Natural killer cell treated with Interleukin-12 subunit alpha and Interleukin-12 subunit beta and Interleukin-15 and Interleukin-18, amount 100 ng/mL, for 72 hours (primary cell): ENCODE results near the gene CRB2. TPM values are rescaled to one million over a fixed set of nuclear protein-coding genes. Genes with fewer than 3 reads are reported as not detected.

Source experiments
- ATAC-seq, 2 donors: fragments of 150-1000 bp; cut with Tn5 transposase in 1 of 2; sonication (Bioruptor Pico), chemical (Tn5 transposase) in 1 of 2; 2 replicates each; pipeline ENCODE4 v1.10.0; 2021
- DNase-seq: peaks from one replicate; pipeline ENCODE4 v3.0.0; 2022; ENCODE audit warnings: low spot score
- H3K27ac Mint-ChIP-seq, 2 donors: 1 replicate in 1 of 2; 2 replicates in 1 of 2; pipeline ENCODE4 v1.8.0; 2022; ENCODE audit warnings: mixed read lengths in 2 of 2, mild to moderate bottlenecking in 1 of 2, moderate library complexity in 1 of 2
- H3K27me3 Mint-ChIP-seq, 2 donors: 1 replicate in 1 of 2; 2 replicates in 1 of 2; pipeline ENCODE4 v1.8.0; 2022; ENCODE audit warnings: mixed read lengths in 2 of 2
- H3K36me3 Mint-ChIP-seq: one replicate; pipeline ENCODE4 v1.8.0; 2022; ENCODE audit warnings: mixed read lengths
- H3K4me1 Mint-ChIP-seq, 2 donors: 1 replicate in 1 of 2; 2 replicates in 1 of 2; pipeline ENCODE4 v1.8.0; 2022; ENCODE audit warnings: low read depth in 2 of 2, mixed read lengths in 2 of 2, mild to moderate bottlenecking in 1 of 2
- H3K4me3 Mint-ChIP-seq: one replicate; pipeline ENCODE4 v1.8.0; 2022; ENCODE audit warnings: mixed read lengths
- H3K9me3 Mint-ChIP-seq: 2 replicates; pipeline ENCODE4 v1.8.0; 2022; ENCODE audit warnings: mixed read lengths
- total RNA-seq, 2 donors: library from RNA; stranded (reverse); gene quantifications; one replicate each; pipeline ENCODE4 v1.2.3, GENCODE V29; 2022

CRB2 gene
- total RNA-seq, 2 donors from 2014 or later, result not detected

GRCh38 chr9:123359106-123359505, 3.1 kb downstream of the CRB2 start:
- H3K27ac Mint-ChIP-seq, result no peak overlapping the region

DNA sequence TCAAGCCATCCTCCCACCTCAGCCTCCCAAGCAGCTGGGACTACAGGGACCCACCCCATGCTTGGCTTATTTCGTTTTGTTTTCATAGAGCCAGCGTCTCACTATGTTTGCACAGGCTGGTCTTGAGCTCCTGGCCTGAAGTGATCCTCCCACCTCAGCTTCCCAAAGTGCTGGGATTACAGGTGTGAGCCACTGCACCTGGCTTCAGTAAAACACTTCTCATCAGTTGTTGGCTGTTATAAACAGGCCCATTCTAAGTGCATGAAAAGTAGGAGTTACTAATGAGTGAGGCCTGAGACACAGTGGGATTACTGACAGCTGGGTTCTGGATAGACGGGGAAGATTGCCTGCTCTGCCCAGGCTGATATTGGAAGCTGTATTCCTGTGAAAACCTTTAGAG, 3.5 kb downstream of the CRB2 start:
- ATAC-seq (no peak), DNase-seq (no peak)
- Mint-ChIP-seq H3K9me3 (no peaks in the 10 kb centered on the region), H3K4me1 (peaks cover 4 to 6% of the 10 kb centered on the region in 2 donors), H3K27ac (no peak overlapping the region), H3K27me3 (peaks cover 0 to 2% of the 10 kb centered on the region in 2 donors), H3K4me3 (no peak overlapping the region), H3K36me3 (no peaks in the 10 kb centered on the region)

More at GRCh38 chr9:123359106-123359505, 3.1 kb downstream of the CRB2 start:
- Mint-ChIP-seq H3K36me3 (no peaks in the 10 kb centered on the region), H3K27me3 (peaks cover 0 to 3% of the 10 kb centered on the region in 2 donors), H3K4me3 (no peak overlapping the region), H3K9me3 (no peaks in the 10 kb centered on the region), H3K4me1 (peaks cover 5 to 9% of the 10 kb centered on the region in 2 donors)
- no peak for DNase-seq
- ATAC-seq, result no peak

DNA sequence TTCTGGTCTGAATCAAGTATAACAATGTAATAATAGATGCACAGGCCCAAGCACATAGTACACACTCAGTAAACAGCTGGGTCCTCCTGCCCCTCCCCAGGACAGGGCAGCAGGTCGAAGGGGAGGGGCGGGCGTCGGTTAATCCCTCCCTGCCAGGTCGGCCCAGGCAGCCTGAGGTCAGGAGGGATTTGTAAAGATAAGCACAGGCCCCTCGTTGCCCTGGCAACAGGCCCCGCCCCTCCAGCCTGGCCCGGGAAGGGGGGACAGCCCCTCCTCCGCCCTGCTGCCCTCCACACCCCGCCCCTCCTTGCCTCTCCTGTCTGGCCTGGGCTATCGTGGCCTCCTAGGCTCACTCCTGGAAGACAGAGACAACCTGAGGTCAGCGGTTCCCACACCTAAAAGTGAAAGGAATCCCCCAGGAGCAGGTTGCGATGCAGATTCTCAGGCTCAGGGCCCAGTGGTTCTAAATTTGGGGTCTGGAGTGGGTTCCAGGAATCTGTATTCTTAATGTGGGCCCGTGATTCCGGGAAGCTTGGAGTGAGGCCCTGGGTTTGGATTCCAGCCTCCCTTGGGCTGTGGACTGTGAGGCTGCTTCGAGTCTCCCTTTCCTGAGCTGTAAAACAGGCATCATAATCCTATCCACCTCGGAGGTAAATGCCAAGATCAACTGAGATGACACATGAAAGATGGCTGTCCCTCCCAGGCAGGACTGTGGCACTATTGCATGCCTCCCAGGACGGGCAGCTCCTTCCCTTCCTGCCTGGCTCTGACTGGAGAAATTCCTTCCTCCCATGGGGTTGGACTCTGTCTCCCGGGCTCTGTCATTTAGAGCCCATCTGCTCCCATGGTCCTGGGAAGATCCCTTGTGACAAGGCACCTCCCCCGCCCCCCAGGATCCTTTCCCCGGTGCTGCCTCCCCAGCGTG, 4.4 kb downstream of the CRB2 start:
- ATAC-seq (no peak), DNase-seq (no peak)
- Mint-ChIP-seq H3K9me3 (no peaks in the 10 kb centered on the region), H3K4me1 (peaks cover 4 to 6% of the 10 kb centered on the region in 2 donors), H3K27ac (no peak overlapping the region), H3K36me3 (no peaks in the 10 kb centered on the region), H3K4me3 (no peak overlapping the region), H3K27me3 (peaks cover 0 to 2% of the 10 kb centered on the region in 2 donors)

DNA sequence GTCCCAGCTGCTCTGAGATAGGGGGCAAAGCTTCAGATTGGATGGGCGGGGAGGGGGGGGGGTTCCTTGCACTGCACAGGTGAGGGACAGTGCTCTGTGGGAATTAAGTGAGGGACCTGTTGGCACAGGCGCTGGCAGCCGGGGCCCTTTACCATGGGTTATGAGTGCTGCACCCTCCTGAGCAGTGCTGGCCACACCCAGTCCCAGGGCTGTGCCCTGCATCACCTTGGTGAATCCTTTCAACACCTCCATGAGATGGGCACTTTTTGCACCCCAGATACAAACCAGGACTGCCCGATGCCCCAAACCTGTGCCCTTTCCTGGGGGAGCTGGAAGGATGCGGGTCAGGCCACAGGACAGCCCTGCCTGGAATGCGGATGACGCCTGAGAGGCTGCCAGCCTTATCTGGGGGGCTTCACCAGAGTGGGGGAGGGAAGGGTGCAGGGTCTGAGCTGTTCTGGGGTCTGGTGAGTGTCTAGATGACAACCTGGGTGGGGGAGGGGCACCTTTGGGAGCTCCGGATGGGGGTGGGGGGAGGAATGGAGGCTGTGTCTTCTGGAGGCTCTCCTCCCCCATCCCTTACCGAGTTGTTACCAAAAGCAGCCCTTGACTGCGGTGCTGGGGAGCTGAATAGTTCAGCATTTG, 5.2 kb downstream of the CRB2 start:
- H3K4me1 Mint-ChIP-seq, result peaks cover 4 to 6% of the 10 kb centered on the region in 2 donors
- ATAC-seq (no peak), DNase-seq (no peak)
- no peaks in the 10 kb centered on the region for H3K36me3 Mint-ChIP-seq
- H3K4me3 Mint-ChIP-seq, result no peak overlapping the region
- H3K27ac Mint-ChIP-seq, result no peak overlapping the region
- peaks cover 0 to 2% of the 10 kb centered on the region in 2 donors for H3K27me3 Mint-ChIP-seq
- H3K9me3 Mint-ChIP-seq, result no peaks in the 10 kb centered on the region

DNA sequence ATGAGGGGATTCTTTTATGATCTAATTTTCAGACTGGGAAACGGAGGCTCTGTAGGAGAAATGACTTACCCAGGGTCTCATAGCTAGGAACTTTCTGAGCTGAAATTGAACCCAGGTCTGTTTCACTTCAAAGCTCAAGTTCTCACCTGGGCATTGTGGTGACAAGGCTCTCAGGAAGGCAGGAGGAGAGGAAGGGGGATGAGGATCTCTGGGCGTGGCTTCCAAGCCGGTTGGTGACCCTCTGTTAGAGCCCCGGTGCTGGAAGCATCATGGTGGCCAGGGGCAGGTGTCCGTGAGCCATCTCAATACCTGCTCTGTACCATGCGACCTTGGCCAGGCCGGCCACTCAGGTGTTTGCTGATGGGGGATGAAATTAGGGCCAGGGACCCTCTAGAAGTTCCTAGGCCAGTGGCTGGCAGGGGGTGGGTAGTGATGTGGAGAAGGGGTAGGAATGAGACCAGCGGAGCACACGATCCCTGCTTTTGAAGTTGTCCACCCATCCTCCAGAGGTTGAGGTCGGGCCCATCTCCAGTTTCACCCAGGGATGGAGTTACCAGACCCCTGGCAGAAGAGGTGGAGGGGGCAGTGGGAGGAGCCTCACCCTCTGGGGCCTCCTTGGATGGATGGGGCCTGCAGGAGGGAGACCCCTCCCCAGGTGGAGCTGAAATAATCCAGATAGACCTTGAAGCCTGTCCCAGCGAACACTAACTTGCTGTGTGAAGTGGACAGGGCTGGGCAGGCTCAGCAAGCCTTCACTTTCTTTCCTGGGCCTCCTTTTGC, 5.9 kb downstream of the CRB2 start:
- no peaks in the 10 kb centered on the region for H3K9me3 Mint-ChIP-seq
- H3K4me3 Mint-ChIP-seq, result no peak overlapping the region
- DNase-seq (no peak), ATAC-seq (no peak)
- no peaks in the 10 kb centered on the region for H3K36me3 Mint-ChIP-seq
- peaks cover 0 to 2% of the 10 kb centered on the region in 2 donors for H3K27me3 Mint-ChIP-seq
- peaks cover 4 to 6% of the 10 kb centered on the region in 2 donors for H3K4me1 Mint-ChIP-seq
- H3K27ac Mint-ChIP-seq, result no peak overlapping the region

- Mint-ChIP-seq H3K4me3 (no peak overlapping the region), H3K27ac (no peak overlapping the region), H3K27me3 (peaks cover 0 to 6% of the 10 kb centered on the region in 2 donors), H3K9me3 (no peaks in the 10 kb centered on the region), H3K36me3 (no peaks in the 10 kb centered on the region), H3K4me1 (peaks cover 4 to 6% of the 10 kb centered on the region in 2 donors)
- ATAC-seq (no peak), DNase-seq (no peak)
Observed at GRCh38 chr9:123362856-123363255, 6.9 kb downstream of the CRB2 start.

DNA sequence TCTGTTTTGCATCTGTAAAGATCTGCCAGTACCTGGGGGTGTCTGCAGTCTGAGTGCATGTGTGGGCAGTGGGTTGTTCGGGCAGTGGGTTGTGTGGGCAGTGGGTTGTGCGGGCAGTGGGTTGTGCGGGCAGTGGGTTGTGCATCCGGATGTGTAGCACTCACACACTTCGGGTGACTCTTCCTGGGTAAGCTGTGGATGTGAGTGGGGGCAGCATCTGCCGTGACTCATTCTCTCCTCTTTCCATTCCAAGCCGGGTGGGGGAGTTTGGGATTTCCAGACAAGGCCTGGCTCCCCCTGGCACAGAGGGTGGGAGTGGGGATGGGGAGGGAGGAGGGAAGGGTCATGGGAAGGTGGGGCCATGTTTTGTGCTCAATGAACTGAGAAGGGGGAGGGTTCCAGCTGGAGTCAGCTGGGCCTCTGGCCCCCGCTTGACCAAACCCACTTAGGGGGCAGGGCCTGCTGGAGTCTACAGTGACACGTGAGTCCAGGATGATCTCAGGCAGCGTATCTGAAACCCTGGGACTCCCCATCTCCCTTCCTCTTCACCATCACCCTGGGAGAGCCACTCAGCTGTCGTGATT, 8.3 kb downstream of the CRB2 start:
- DNase-seq (no peak), ATAC-seq (no peak)
- Mint-ChIP-seq H3K4me3 (no peak overlapping the region), H3K4me1 (peaks cover 4 to 6% of the 10 kb centered on the region in 2 donors), H3K27ac (no peak overlapping the region), H3K36me3 (no peaks in the 10 kb centered on the region), H3K9me3 (no peaks in the 10 kb centered on the region), H3K27me3 (peaks cover 4 to 6% of the 10 kb centered on the region in 2 donors)

DNA sequence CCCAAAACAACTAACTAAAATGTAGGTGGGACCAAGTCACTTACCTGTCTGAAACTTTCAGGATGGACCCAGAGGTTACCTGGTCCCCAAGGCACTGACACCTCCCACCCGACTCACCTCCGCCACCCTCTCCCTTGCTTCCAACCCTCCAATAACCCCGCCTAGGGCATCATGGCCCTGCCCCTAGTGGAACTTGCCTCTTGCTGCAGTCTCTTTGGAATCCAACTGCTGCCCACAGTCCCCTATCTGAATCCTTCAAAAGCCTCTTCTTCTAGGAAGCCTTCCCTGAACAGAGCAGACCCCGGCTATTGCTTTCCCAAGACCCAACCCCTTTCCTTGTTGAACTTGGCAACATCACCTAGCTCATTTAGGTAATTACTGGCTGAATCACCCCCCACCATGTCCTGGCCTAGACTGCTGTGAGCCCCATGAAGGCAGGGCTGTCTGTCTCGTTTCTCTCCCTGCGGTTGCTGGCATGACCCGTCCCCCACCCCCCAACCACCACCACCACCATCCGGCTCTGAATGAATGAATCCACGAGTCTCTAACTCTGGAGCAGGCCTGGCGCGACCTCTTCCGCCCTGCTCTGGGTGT, 9.4 kb downstream of the CRB2 start:
- Mint-ChIP-seq H3K4me3 (no peak overlapping the region), H3K27me3 (peaks cover 4 to 8% of the 10 kb centered on the region in 2 donors), H3K9me3 (no peaks in the 10 kb centered on the region), H3K36me3 (no peaks in the 10 kb centered on the region), H3K27ac (no peak overlapping the region), H3K4me1 (no peaks in the 10 kb centered on the region)
- ATAC-seq, result no peak
- no peak for DNase-seq

- Mint-ChIP-seq H3K27ac (no peak overlapping the region), H3K9me3 (no peaks in the 10 kb centered on the region), H3K4me3 (no peak overlapping the region), H3K36me3 (no peaks in the 10 kb centered on the region), H3K4me1 (no peaks in the 10 kb centered on the region), H3K27me3 (peaks cover 4 to 8% of the 10 kb centered on the region in 2 donors)
- DNase-seq (no peak), ATAC-seq (no peak)
Observed at GRCh38 chr9:123365881-123366528, 10.0 kb downstream of the CRB2 start.

DNA sequence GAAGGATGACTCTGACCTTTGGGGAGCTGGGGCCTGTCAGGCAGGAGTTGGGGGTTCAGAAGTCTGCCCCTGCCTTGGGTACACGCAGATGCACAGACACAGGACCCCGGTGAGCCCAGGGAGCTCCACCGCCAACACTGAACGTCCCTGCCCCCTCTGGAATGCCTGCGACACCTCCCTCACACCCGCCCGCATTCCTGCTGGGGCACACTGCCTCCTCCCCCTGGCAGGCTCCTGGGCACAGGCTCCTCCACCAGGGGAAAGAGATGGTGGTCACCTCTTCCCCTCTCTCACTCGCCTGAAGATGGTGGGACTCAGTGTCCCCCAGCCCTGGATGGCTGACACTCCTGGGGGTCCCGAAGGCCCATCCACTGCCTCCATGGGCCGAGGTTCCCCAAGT, 12.0 kb downstream of the CRB2 start:
- no peak for ATAC-seq
- Mint-ChIP-seq H3K27ac (no peak overlapping the region), H3K4me3 (no peak overlapping the region), H3K4me1 (peaks cover 0 to 3% of the 10 kb centered on the region in 2 donors), H3K9me3 (no peaks in the 10 kb centered on the region), H3K36me3 (no peaks in the 10 kb centered on the region), H3K27me3 (peaks cover 14 to 17% of the 10 kb centered on the region in 2 donors)
- no peak for DNase-seq

GRCh38 chr9:123368536-123369153, 12.6 kb downstream of the CRB2 start:
- Mint-ChIP-seq H3K9me3 (no peaks in the 10 kb centered on the region), H3K36me3 (no peaks in the 10 kb centered on the region), H3K27me3 (peaks cover 14 to 17% of the 10 kb centered on the region in 2 donors), H3K4me1 (peaks cover 0 to 3% of the 10 kb centered on the region in 2 donors), H3K27ac (no peak overlapping the region), H3K4me3 (no peak overlapping the region)
- DNase-seq (no peak), ATAC-seq (no peak)

DNA sequence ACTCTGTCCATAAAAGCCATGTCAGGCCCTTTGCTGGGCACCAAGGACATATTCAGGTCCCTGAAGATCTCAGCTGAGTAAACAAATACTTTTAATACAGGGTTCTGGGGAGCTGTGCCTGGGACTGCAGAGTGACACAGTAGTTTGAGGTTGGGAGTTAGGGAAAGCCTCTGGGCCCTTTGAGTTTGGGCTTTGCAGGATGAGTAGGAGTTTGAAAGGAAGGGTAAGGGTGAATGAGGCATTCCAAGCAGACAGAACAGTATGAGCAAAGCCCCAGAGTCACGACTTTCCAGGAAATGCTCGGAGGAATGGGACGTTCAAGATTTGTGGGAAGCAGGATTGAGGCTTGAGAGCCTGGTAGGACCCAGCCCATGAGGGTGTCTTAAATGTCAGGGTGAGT, 13.3 kb downstream of the CRB2 start:
- H3K4me3 Mint-ChIP-seq, result no peak overlapping the region
- ATAC-seq (no peak), DNase-seq (no peak)
- no peaks in the 10 kb centered on the region for H3K9me3 Mint-ChIP-seq
- no peak overlapping the region for H3K27ac Mint-ChIP-seq
- H3K4me1 Mint-ChIP-seq, result peaks cover 0 to 3% of the 10 kb centered on the region in 2 donors
- H3K27me3 Mint-ChIP-seq, result peaks cover 14 to 17% of the 10 kb centered on the region in 2 donors
- no peaks in the 10 kb centered on the region for H3K36me3 Mint-ChIP-seq
